HepG2 (cell line): ENCODE results near the gene SPRYD4. TPM values are rescaled to one million over a fixed set of nuclear protein-coding genes. Genes with fewer than 3 reads are reported as not detected.

Source experiments
- CBX1 ChIP-seq: IDR thresholded peaks from one replicate; pipeline ENCODE4 v1.6.1; 2016; ENCODE audit warnings: antibody characterized with exemption, low read depth
- DNMT3B ChIP-seq: conservative IDR thresholded peaks from 2 replicates; pipeline ENCODE4 v1.6.1; 2016; ENCODE audit warnings: missing biosample characterization, control low read depth
- FOXA1 ChIP-seq, 2 experiments: fragments of 450-650 bp in 1 of 2; sonication (generic) in 1 of 2; formaldehyde crosslinking in 1 of 2; IDR thresholded peaks; 2 replicates each; pipeline versions ENCODE4 v1.4.0 to v1.6.1; 2016 to 2020; ENCODE audit warnings: missing genetic modification reagents in 1 of 2
- FOXK2 ChIP-seq: fragments of 450-650 bp; IDR thresholded peaks from 2 replicates; pipeline ENCODE4 v1.6.1; 2016
- GTF3A ChIP-seq: sonication (generic); formaldehyde crosslinking; conservative IDR thresholded peaks from 2 replicates; pipeline ENCODE4 v1.4.0; 2020; ENCODE audit warnings: mild to moderate bottlenecking, missing genetic modification reagents
- HOXA3 ChIP-seq: sonication (generic); formaldehyde crosslinking; IDR thresholded peaks from 2 replicates; pipeline ENCODE4 v1.5.0; 2020; ENCODE audit warnings: missing genetic modification reagents
- MEF2D ChIP-seq: sonication (generic); formaldehyde crosslinking; IDR thresholded peaks from 2 replicates; pipeline ENCODE4 v1.5.1; 2020; ENCODE audit warnings: mild to moderate bottlenecking, missing genetic modification reagents
- NR1H2 ChIP-seq: sonication (generic); formaldehyde crosslinking; IDR thresholded peaks from 2 replicates; pipeline ENCODE4 v1.8.1; 2022; ENCODE audit warnings: low read depth, missing genetic modification reagents, borderline replicate concordance
- SP4 ChIP-seq: sonication (generic); formaldehyde crosslinking; IDR thresholded peaks from 2 replicates; pipeline ENCODE4 v1.8.1; 2023; ENCODE audit warnings: mild to moderate bottlenecking, missing genetic modification reagents
- SPEN ChIP-seq: sonication (generic); formaldehyde crosslinking; IDR thresholded peaks from 2 replicates; pipeline ENCODE4 v1.5.1; 2020; ENCODE audit warnings: low read depth, mild to moderate bottlenecking, missing genetic modification reagents
- TAF15 ChIP-seq: fragments of 200-400 bp; formaldehyde crosslinking; IDR thresholded peaks from one replicate; pipeline ENCODE4 v1.6.1; 2018; ENCODE audit warnings: mild to moderate bottlenecking, low read depth, low read length; ENCODE audit not compliant: poor library complexity, severe bottlenecking
- TBX2 ChIP-seq: sonication (generic); formaldehyde crosslinking; IDR thresholded peaks from 2 replicates; pipeline ENCODE4 v1.5.0; 2020; ENCODE audit warnings: missing genetic modification reagents, mild to moderate bottlenecking, borderline replicate concordance
- ZFP90 ChIP-seq: sonication (generic); formaldehyde crosslinking; IDR thresholded peaks from 2 replicates; pipeline ENCODE4 v1.8.0; 2022; ENCODE audit warnings: missing genetic modification reagents, mild to moderate bottlenecking, inconsistent platforms, borderline replicate concordance
- ZKSCAN8 ChIP-seq: IDR thresholded peaks from 2 replicates; pipeline ENCODE4 v1.6.1; 2016; ENCODE audit warnings: borderline replicate concordance, missing genetic modification reagents, missing compliant biosample characterization
- ZNF10 ChIP-seq: sonication (generic); formaldehyde crosslinking; IDR thresholded peaks from 2 replicates; pipeline ENCODE4 v1.4.0; 2020; ENCODE audit warnings: mild to moderate bottlenecking, low read depth, missing genetic modification reagents, borderline replicate concordance
- ZNF121 ChIP-seq: sonication (generic); formaldehyde crosslinking; IDR thresholded peaks from 2 replicates; pipeline ENCODE4 v1.5.0; 2020; ENCODE audit warnings: mild to moderate bottlenecking, missing genetic modification reagents
- ZNF44 ChIP-seq: sonication (generic); formaldehyde crosslinking; IDR thresholded peaks from 2 replicates; pipeline ENCODE4 v1.5.1; 2020; ENCODE audit warnings: mild to moderate bottlenecking, missing genetic modification reagents
- ZNF614 ChIP-seq: IDR thresholded peaks from 2 replicates; pipeline ENCODE4 v1.6.1; 2018; ENCODE audit warnings: missing biosample characterization, missing genetic modification reagents, inconsistent platforms, borderline replicate concordance
- ZNF652 ChIP-seq: IDR thresholded peaks from 2 replicates; pipeline ENCODE4 v1.6.1; 2016; ENCODE audit warnings: low read depth, borderline replicate concordance
- ZNF777 ChIP-seq: sonication (generic); formaldehyde crosslinking; IDR thresholded peaks from 2 replicates; pipeline ENCODE4 v1.4.0; 2020; ENCODE audit warnings: missing genetic modification reagents
- polyA plus RNA-seq, 8 experiments: library from polyadenylated mRNA; depleted of rRNA in 3 of 8; stranded (reverse) in 7 of 8; unstranded in 1 of 8; fragments of >200 nt; fragmentation: Illumina TruSeq in 4 of 8; extraction: Trizol in 4 of 8; gene quantifications; 2 replicates each; pipeline versions ENCODE4 v1.2.1 to v1.2.3, GENCODE V29; 2011 to 2016; ENCODE audit warnings: low read depth in 4 of 8, missing spikeins in 1 of 8, mixed read lengths in 1 of 8; ENCODE audit not compliant: insufficient read depth in 1 of 8
- total RNA-seq, 5 experiments: library from RNA; depleted of rRNA; stranded (reverse); fragments of >200 nt; fragmentation: Illumina TruSeq; extraction: Trizol; gene quantifications; 2 replicates each; pipeline ENCODE4 v1.2.3, GENCODE V29; 2016; ENCODE audit warnings: low read depth in 1 of 5
- TF ChIP-seq, protein P1 (sequence below): sonication (generic); formaldehyde crosslinking; IDR thresholded peaks from 2 replicates; pipeline ENCODE4 v1.5.1; 2020; ENCODE audit warnings: mild to moderate bottlenecking, missing genetic modification reagents, moderate library complexity
- TF ChIP-seq, protein P2 (sequence below): sonication (generic); formaldehyde crosslinking; IDR thresholded peaks from 2 replicates; pipeline ENCODE4 v1.9.0; 2021; ENCODE audit warnings: missing genetic modification reagents, borderline replicate concordance
- TF ChIP-seq, protein P3 (sequence below): sonication (generic); formaldehyde crosslinking; IDR thresholded peaks from 2 replicates; pipeline ENCODE4 v1.4.0; 2020; ENCODE audit warnings: mild to moderate bottlenecking, missing genetic modification reagents

Gene SPRYD4
- total and polyA plus RNA-seq, 2 of the 13 experiments (the other 11 are each of a cell fraction or from before 2014, with no cell fraction given): 3.9 to 4.5 TPM

DNA sequence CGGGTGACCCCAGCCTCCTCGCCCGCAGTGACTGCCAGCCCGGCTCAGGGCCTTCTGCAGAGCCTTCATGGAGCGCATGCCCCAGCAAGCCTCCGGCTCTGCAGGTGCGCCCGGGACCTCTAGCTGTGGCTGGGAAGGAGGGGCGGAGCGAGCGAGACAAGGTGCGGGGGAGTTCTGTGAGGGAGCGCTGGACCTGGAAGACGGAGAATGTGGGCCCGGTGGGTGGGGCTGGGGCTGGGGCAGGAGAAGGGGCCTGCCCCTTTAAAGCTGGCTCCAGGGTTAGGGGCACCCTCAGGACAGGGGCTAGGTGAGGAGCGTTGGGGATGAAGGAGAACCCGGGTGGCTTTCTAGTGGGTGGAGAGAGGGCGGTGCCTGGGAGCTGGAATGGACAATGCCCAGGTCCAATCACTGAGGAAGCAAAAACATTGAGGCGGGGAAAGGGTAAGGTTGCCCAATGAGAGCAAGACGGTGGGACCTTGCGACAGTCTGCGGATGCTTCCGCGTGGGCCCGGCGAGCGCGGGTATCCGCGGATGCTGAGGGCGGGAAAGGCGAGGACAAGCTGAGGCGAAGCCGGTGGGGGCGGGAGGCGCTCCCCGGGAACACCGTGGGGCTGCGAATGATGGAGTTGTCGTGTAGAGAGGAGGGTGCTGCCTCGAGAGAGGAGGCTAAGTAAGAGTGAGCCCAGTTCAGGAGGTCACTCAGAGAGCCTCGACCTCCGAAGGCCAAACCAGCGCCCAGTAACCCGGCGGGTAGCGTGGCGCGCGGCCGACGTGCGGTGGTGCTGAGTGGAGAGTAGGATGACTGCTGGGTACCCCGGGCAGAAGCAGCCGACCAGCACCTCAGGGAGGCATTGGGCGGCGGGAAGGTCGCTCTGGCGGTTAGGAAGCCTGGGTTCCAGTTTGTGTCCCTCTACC, 19.9 kb downstream of the SPRYD4 start, which contains the start of gene GLS2 (continued):
- peak; percentile 67 for TF ChIP-seq TBX2 (CRISPR knock-in tag)
- TF ChIP-seq FOXA1 (IDR thresholded peaks at IDR 0.05): no peak
- TF ChIP-seq FOXA1 (CRISPR knock-in tag; IDR thresholded peaks at IDR 0.05): no peak
- peak; percentile 71; the same call in 1 of the 2 replicates for TF ChIP-seq ZNF777 (CRISPR knock-in tag)
- peak; percentile 93 for TF ChIP-seq HOXA3 (CRISPR knock-in tag)
- TF ChIP-seq, protein P1, sequence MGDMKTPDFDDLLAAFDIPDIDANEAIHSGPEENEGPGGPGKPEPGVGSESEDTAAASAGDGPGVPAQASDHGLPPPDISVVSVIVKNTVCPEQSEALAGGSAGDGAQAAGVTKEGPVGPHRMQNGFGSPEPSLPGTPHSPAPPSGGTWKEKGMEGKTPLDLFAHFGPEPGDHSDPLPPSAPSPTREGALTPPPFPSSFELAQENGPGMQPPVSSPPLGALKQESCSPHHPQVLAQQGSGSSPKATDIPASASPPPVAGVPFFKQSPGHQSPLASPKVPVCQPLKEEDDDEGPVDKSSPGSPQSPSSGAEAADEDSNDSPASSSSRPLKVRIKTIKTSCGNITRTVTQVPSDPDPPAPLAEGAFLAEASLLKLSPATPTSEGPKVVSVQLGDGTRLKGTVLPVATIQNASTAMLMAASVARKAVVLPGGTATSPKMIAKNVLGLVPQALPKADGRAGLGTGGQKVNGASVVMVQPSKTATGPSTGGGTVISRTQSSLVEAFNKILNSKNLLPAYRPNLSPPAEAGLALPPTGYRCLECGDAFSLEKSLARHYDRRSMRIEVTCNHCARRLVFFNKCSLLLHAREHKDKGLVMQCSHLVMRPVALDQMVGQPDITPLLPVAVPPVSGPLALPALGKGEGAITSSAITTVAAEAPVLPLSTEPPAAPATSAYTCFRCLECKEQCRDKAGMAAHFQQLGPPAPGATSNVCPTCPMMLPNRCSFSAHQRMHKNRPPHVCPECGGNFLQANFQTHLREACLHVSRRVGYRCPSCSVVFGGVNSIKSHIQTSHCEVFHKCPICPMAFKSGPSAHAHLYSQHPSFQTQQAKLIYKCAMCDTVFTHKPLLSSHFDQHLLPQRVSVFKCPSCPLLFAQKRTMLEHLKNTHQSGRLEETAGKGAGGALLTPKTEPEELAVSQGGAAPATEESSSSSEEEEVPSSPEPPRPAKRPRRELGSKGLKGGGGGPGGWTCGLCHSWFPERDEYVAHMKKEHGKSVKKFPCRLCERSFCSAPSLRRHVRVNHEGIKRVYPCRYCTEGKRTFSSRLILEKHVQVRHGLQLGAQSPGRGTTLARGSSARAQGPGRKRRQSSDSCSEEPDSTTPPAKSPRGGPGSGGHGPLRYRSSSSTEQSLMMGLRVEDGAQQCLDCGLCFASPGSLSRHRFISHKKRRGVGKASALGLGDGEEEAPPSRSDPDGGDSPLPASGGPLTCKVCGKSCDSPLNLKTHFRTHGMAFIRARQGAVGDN: peak; percentile 92
- TF ChIP-seq DNMT3B (CRISPR knock-in tag): no peak
- no peak for TF ChIP-seq ZKSCAN8 (CRISPR knock-in tag)
- no peak for TF ChIP-seq FOXK2
- TF ChIP-seq CBX1: no peak
- peak; percentile 93 for TF ChIP-seq NR1H2
- no peak for TF ChIP-seq TAF15
- TF ChIP-seq SP4: peak; percentile 83
- TF ChIP-seq ZNF121 (CRISPR knock-in tag): no peak
- TF ChIP-seq, protein P2, sequence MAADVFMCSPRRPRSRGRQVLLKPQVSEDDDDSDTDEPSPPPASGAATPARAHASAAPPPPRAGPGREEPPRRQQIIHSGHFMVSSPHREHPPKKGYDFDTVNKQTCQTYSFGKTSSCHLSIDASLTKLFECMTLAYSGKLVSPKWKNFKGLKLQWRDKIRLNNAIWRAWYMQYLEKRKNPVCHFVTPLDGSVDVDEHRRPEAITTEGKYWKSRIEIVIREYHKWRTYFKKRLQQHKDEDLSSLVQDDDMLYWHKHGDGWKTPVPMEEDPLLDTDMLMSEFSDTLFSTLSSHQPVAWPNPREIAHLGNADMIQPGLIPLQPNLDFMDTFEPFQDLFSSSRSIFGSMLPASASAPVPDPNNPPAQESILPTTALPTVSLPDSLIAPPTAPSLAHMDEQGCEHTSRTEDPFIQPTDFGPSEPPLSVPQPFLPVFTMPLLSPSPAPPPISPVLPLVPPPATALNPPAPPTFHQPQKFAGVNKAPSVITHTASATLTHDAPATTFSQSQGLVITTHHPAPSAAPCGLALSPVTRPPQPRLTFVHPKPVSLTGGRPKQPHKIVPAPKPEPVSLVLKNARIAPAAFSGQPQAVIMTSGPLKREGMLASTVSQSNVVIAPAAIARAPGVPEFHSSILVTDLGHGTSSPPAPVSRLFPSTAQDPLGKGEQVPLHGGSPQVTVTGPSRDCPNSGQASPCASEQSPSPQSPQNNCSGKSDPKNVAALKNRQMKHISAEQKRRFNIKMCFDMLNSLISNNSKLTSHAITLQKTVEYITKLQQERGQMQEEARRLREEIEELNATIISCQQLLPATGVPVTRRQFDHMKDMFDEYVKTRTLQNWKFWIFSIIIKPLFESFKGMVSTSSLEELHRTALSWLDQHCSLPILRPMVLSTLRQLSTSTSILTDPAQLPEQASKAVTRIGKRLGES (CRISPR knock-in tag): peak; percentile 95
- no peak for TF ChIP-seq ZNF44 (CRISPR knock-in tag)
- peak; percentile 26; the same call in 1 of the 2 replicates for TF ChIP-seq SPEN (CRISPR knock-in tag)
- no peak; the same call in 1 of the 2 replicates for TF ChIP-seq ZNF614 (CRISPR knock-in tag)
- TF ChIP-seq, protein P3, sequence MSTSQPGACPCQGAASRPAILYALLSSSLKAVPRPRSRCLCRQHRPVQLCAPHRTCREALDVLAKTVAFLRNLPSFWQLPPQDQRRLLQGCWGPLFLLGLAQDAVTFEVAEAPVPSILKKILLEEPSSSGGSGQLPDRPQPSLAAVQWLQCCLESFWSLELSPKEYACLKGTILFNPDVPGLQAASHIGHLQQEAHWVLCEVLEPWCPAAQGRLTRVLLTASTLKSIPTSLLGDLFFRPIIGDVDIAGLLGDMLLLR (CRISPR knock-in tag): peak; percentile 94
- no peak for TF ChIP-seq GTF3A (CRISPR knock-in tag)
- no peak; the same call in 1 of the 2 replicates for TF ChIP-seq MEF2D (CRISPR knock-in tag)
- peak; percentile 92 for TF ChIP-seq ZFP90 (CRISPR knock-in tag)
- TF ChIP-seq ZNF652 (CRISPR knock-in tag): no peak
- no peak for TF ChIP-seq ZNF10 (CRISPR knock-in tag)
